Measurements from ENCODE around the gene AQP11.
A peak's percentile ranks its signal among the peaks of the same experiment; 100 is the strongest.
"Not testable (repeated sequence)": the region's sequence is repeated elsewhere in the genome, so short reads cannot be mapped to it uniquely, and the experiment has no call there.

AQP11 gene, protein sequence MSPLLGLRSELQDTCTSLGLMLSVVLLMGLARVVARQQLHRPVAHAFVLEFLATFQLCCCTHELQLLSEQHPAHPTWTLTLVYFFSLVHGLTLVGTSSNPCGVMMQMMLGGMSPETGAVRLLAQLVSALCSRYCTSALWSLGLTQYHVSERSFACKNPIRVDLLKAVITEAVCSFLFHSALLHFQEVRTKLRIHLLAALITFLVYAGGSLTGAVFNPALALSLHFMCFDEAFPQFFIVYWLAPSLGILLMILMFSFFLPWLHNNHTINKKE

DNA sequence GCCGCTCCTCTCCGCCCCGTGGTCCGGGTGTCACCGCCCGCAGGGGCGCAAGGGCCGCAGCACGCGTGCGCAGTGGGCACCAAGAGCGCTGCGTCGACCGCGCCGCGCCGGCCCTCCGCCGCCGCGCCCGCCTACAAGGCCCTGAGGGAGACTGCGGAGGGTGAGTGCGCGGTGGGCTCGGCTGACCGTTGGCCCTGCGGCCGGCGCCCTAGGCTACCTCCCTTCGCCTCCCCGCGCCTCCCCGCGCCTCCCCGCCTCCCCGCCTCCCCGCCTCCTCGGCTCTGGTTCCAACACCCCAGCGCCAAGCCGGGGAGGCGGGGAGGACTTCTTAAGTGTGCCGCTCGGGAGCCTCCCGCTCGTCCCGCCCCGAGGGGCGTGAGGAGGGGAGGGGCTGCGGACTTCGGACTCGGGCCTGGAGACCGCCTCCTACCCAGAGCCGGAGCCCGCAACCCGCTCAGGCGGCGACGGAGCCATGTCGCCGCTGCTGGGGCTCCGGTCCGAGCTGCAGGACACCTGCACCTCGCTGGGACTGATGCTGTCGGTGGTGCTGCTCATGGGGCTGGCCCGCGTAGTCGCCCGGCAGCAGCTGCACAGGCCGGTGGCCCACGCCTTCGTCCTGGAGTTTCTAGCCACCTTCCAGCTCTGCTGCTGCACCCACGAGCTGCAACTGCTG is at the start of gene AQP11:
AQP11 (plus strand) TSS at position 433 of the 673 bp plus-strand sequence; CDS start at position 473, 40 bp downstream.
- Mint-ChIP-seq H3K9me3 (peaks cover 11% of the 10 kb centered on the region), H3K27ac (peak within 1 kb of the TSS; percentile 20 to 89 (median 86)), H3K4me3 (peak within 1 kb of the TSS; percentile 92 to 95 (median 92)), H3K36me3 (ENCODE audit: low read depth) (peaks cover 10% of the 10 kb centered on the region), H3K4me1 (peaks cover 5% of the 10 kb centered on the region), H3K27me3 (ENCODE audit: low read depth) (no peaks in the 10 kb centered on the region)
- TF ChIP-seq, protein P1, sequence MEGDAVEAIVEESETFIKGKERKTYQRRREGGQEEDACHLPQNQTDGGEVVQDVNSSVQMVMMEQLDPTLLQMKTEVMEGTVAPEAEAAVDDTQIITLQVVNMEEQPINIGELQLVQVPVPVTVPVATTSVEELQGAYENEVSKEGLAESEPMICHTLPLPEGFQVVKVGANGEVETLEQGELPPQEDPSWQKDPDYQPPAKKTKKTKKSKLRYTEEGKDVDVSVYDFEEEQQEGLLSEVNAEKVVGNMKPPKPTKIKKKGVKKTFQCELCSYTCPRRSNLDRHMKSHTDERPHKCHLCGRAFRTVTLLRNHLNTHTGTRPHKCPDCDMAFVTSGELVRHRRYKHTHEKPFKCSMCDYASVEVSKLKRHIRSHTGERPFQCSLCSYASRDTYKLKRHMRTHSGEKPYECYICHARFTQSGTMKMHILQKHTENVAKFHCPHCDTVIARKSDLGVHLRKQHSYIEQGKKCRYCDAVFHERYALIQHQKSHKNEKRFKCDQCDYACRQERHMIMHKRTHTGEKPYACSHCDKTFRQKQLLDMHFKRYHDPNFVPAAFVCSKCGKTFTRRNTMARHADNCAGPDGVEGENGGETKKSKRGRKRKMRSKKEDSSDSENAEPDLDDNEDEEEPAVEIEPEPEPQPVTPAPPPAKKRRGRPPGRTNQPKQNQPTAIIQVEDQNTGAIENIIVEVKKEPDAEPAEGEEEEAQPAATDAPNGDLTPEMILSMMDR (IDR thresholded peaks at IDR 0.05; ENCODE audit: unreplicated experiment in 3 of 3): no peak

DNA sequence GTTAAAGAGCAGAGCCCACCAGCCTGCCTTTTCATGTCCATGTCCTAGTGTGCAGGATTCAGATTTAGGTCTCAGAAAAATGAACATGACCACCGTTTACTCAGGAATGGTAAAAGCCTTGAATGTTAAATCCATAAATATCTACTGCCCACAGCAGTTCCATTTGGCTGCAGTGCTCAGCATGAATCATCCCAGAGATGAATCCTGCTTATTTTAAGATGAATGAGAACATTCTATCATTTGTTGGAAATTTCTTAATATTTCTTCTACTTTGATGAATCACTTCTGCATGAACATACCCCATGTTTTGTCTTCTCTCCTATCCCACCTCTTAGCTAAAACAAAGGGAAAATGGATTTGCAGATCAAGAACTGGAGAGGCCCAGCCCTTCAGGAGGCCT is 47.5 kb upstream of the AQP11 start:
- H3K36me3 Mint-ChIP-seq (ENCODE audit: low read depth): no peaks in the 10 kb centered on the region
- H3K4me3 Mint-ChIP-seq: no peak overlapping the region
- TF ChIP-seq, protein P1 (IDR thresholded peaks at IDR 0.05; ENCODE audit: unreplicated experiment in 3 of 3): no peak
- no peak overlapping the region for H3K27ac Mint-ChIP-seq
- no peaks in the 10 kb centered on the region for H3K27me3 Mint-ChIP-seq (ENCODE audit: low read depth)
- H3K4me1 Mint-ChIP-seq: no peaks in the 10 kb centered on the region
- no peaks in the 10 kb centered on the region for H3K9me3 Mint-ChIP-seq

DNA sequence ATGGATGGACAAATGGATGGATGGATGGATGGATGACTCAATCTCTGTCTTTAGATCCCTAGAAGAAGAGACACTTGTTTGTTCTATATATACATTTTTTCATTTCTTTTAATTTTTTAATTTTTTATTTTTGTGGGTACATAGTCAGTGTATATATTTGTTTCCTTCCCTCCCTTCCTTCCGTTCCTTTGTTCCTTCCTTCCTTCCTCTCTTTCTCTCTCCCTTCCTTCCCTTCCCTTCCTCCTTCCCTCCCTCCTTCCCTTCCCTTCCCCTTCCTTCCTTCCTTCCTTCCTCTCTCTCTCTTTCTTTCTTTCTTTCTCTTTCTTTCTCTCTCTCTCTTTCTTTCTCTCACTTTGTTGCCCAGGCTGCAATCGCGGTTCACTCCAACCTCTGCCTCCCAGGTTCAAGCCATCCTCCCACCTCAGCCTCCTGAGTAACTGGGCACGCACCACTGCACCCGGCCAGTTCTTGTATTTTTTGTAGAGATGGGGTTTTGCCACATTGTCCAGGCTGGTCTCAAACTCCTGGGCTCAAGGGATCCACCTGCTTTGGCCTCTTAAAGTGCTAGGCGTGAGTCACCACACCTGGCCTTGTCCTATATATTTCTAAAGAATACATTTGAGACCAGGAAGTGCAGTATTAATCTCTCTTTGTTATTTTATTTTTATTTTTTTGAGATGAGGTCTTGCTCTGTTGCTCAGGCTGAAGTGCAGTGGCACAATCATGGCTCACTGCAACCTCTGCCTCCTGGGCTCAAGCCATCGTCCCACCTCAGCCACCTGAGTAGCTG is 42.5 kb upstream of the AQP11 start:
- no peaks in the 10 kb centered on the region for H3K9me3 Mint-ChIP-seq
- H3K27ac Mint-ChIP-seq: no peak overlapping the region
- no peak overlapping the region for H3K4me3 Mint-ChIP-seq
- TF ChIP-seq, protein P1 (IDR thresholded peaks at IDR 0.05; ENCODE audit: unreplicated experiment in 3 of 3): no peak
- peaks cover 6% of the 10 kb centered on the region for H3K27me3 Mint-ChIP-seq (ENCODE audit: low read depth)
- H3K36me3 Mint-ChIP-seq (ENCODE audit: low read depth): no peaks in the 10 kb centered on the region
- peaks cover 7% of the 10 kb centered on the region for H3K4me1 Mint-ChIP-seq

DNA sequence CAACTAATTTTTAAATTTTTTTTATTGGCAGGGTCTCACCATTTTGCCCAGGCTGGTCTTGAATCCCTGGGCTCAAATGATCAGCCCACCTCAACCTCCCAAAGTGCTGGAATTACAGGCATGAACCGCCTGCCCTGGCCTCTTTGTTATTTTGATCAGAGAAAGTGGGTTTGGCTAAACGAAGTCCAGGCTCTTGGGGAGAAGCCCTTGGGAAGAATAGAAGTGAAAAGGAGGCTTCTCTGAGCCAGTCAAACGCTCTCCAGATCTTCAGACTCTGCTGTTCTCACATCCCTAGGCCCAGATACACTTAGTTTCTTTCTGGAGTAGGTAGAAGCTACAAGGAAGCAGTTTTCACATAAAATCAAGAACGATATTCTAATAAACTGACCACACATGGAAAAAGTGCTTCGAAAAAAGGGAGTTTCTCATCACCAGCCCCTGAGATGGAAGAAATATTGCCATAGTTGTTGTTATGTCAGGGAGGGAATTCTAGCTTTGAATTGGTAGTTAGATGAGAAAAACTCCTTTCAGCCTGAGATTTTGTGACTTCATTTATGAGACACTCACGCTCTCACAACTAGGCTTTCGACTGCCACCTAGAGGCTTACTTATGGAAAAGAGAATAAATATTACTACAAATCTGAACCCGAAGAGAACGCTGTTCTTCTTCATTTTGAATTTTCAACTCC is 41.7 kb upstream of the AQP11 start:
- H3K4me1 Mint-ChIP-seq: peaks cover 7% of the 10 kb centered on the region
- H3K27ac Mint-ChIP-seq: no peak overlapping the region
- no peak overlapping the region for H3K4me3 Mint-ChIP-seq
- H3K36me3 Mint-ChIP-seq (ENCODE audit: low read depth): no peaks in the 10 kb centered on the region
- no peaks in the 10 kb centered on the region for H3K9me3 Mint-ChIP-seq
- TF ChIP-seq, protein P1 (IDR thresholded peaks at IDR 0.05; ENCODE audit: unreplicated experiment in 3 of 3): peak; percentile 60 to 73 (median 69)
- peaks cover 6% of the 10 kb centered on the region for H3K27me3 Mint-ChIP-seq (ENCODE audit: low read depth)

DNA sequence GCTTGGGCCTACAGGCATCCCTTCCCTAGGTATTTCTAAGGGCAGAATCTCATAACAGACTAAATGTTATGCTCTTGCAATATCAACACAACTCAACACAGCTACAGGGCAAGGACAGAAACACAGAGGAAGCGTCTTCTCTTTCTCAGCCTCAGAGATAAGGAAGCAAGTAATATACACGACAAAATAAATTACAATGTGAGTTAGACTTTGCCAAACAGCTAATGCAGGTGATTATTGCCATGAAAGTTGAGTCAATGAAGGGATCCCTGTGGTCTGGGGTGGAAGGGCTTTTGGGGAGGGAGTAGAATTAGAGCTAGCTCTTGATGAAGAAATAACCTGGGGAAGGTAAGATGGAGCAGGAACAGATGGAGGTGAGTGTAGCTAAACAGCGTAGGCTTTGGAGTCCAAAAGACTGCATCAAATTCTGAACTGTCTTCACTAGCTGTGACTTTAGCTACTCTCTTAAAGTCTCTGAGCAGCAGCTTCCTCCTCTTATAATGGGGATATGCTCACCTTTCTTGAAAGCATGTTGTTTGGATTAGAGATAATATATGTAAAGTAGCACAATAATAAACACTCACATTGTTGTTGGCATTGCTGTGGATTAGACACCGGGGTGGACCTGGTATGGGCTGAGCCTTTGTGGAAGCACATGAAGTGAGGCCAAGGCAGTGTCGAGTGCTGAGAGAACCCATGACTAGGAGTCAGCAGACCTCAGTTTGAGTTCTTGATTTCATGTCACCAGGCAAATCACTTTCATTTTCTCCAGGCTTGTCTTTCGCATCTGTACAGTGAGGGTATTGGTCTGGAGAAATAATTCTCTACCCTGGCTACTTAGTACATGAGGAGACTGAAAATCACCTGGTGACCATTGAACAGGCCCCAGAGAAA is 41.0 kb upstream of the AQP11 start:
- Mint-ChIP-seq H3K27ac (no peak overlapping the region), H3K4me1 (peaks cover 7% of the 10 kb centered on the region), H3K4me3 (no peak overlapping the region), H3K27me3 (ENCODE audit: low read depth) (peaks cover 6% of the 10 kb centered on the region), H3K9me3 (no peaks in the 10 kb centered on the region), H3K36me3 (ENCODE audit: low read depth) (no peaks in the 10 kb centered on the region)
- TF ChIP-seq, protein P1 (IDR thresholded peaks at IDR 0.05; ENCODE audit: unreplicated experiment in 3 of 3): no peak

DNA sequence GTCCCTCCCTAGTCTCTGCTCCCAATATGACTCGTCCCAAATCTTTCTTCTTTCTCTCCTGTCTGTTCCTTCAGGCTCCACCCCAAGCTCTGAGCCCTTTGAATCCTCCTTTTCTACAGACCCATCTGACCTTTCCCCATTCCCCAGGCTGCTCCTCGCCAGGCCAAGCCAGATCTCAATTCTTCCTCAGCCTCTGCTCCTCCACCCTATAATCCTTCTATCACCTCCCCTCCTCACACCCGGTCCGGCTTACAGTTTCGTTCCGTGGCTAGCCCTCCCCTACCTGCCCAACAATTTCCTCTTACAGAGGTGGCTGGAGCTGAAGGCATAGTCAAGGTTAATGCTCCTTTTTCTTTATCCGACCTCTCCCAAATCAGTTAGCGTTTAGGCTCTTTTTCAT is 38.3 kb upstream of the AQP11 start:
- H3K27ac Mint-ChIP-seq; H3K4me3 Mint-ChIP-seq; H3K27me3 Mint-ChIP-seq (ENCODE audit: low read depth); H3K36me3 Mint-ChIP-seq (ENCODE audit: low read depth); H3K4me1 Mint-ChIP-seq; H3K9me3 Mint-ChIP-seq: not testable (repeated sequence)

All from nephron (organoid).